CD4-positive, alpha-beta T cell treated with Interleukin-15 for 4 hours (primary cell): Measurements from ENCODE around the gene EIF4G1.
"Not testable (repeated sequence)": the region's sequence is repeated elsewhere in the genome, so short reads cannot be mapped to it uniquely, and the experiment has no call there.

Source experiments
- DNase-seq: peaks from one replicate; pipeline ENCODE4 v3.0.0-alpha.2; 2020; ENCODE audit warnings: low spot score

Gene EIF4G1

GRCh38 chr3:184335661-184336546 is 21.5 kb downstream of the EIF4G1 start:
- DNase-seq, result peak; percentile 81

- DNase-seq, result no peak
These were observed 22.4 kb downstream of the EIF4G1 start for GRCh38 chr3:184336547-184337398.

- no peak for DNase-seq
These were observed 23.0 kb downstream of the EIF4G1 start, which contains the start of gene FAM131A for GRCh38 chr3:184337399-184337714. FAM131A (plus strand) TSS chr3:184337600; CDS start chr3:184337631, 31 bp downstream.

GRCh38 chr3:184337981-184338380 is 23.6 kb downstream of the EIF4G1 start:
- no peak for DNase-seq

- no peak for DNase-seq
These were observed 24.1 kb downstream of the EIF4G1 start for GRCh38 chr3:184338511-184338945.

GRCh38 chr3:184339001-184339400 is 24.6 kb downstream of the EIF4G1 start:
- no peak for DNase-seq

GRCh38 chr3:184339451-184340135 is 25.2 kb downstream of the EIF4G1 start:
- not testable (repeated sequence) for DNase-seq

GRCh38 chr3:184341925-184342324 is 27.5 kb downstream of the EIF4G1 start:
- DNase-seq, result no peak

- DNase-seq, result no peak
These were observed 28.9 kb downstream of the EIF4G1 start for GRCh38 chr3:184343200-184343876.

- DNase-seq, result no peak
These were observed 30.3 kb downstream of the EIF4G1 start for GRCh38 chr3:184344579-184345316.

- no peak for DNase-seq
These were observed 31.1 kb downstream of the EIF4G1 start for GRCh38 chr3:184345317-184346144.

- DNase-seq, result no peak
These were observed 32.2 kb downstream of the EIF4G1 start for GRCh38 chr3:184346480-184347190.

- no peak for DNase-seq
These were observed 33.1 kb downstream of the EIF4G1 start for GRCh38 chr3:184347321-184348056.

- no peak for DNase-seq
These were observed 33.6 kb downstream of the EIF4G1 start for GRCh38 chr3:184348057-184348382.

GRCh38 chr3:184349563-184350470 is 35.4 kb downstream of the EIF4G1 start:
- no peak for DNase-seq

GRCh38 chr3:184350618-184351017 is 36.2 kb downstream of the EIF4G1 start:
- no peak for DNase-seq

- DNase-seq, result no peak
These were observed 37.2 kb downstream of the EIF4G1 start for GRCh38 chr3:184351511-184352148.
